Right lung (tissue), 5 donors: ENCODE results near the gene LDLRAD4. TPM values are rescaled to one million over a fixed set of nuclear protein-coding genes. Genes with fewer than 3 reads are reported as not detected.

Experiments
- DNase-seq, 2 donors: peaks; one replicate each; pipeline ENCODE4 v3.0.0-alpha.2; 2013
- polyA plus RNA-seq, 5 donors: library from polyadenylated mRNA; unstranded; fragments of 120-200 nt; gene quantifications; one replicate each; pipeline versions ENCODE4 v1.2.1 to v1.2.3, GENCODE V29; 2013; ENCODE audit warnings: inconsistent platforms in 1 of 5, low replicate concordance in 1 of 5; ENCODE audit not compliant: insufficient read length in 5 of 5, insufficient read depth in 1 of 5

The LDLRAD4 gene
- polyA plus RNA-seq, 5 donors, result 14.2 to 18.6 (median 15.1) TPM

- DNase-seq, result no peak
These were observed 313.2 kb downstream of the LDLRAD4 start for GRCh38 chr18:13531681-13532325.

GRCh38 chr18:13532406-13533075, 314.0 kb downstream of the LDLRAD4 start:
- DNase-seq, result no peak

- no peak for DNase-seq
These were observed 316.1 kb downstream of the LDLRAD4 start for GRCh38 chr18:13534631-13535030.

GRCh38 chr18:13536578-13536977, 318.0 kb downstream of the LDLRAD4 start:
- no peak for DNase-seq

- no peak for DNase-seq
These were observed 318.6 kb downstream of the LDLRAD4 start for GRCh38 chr18:13537022-13537780.

- no peak for DNase-seq
These were observed 320.1 kb downstream of the LDLRAD4 start for GRCh38 chr18:13538630-13539029.

GRCh38 chr18:13539050-13539449, 320.5 kb downstream of the LDLRAD4 start:
- DNase-seq, result no peak

GRCh38 chr18:13539843-13540476, 321.4 kb downstream of the LDLRAD4 start:
- no peak for DNase-seq

- DNase-seq, result no peak
These were observed 322.1 kb downstream of the LDLRAD4 start for GRCh38 chr18:13540477-13541182.

GRCh38 chr18:13541621-13542519, 323.3 kb downstream of the LDLRAD4 start:
- peak; percentile 50 to 73 for DNase-seq

GRCh38 chr18:13542520-13542847, 323.9 kb downstream of the LDLRAD4 start:
- DNase-seq, result no peak

- no peak for DNase-seq
These were observed 324.6 kb downstream of the LDLRAD4 start for GRCh38 chr18:13543144-13543543.

GRCh38 chr18:13543811-13544732, 325.5 kb downstream of the LDLRAD4 start:
- no peak for DNase-seq

- no peak for DNase-seq
These were observed 326.4 kb downstream of the LDLRAD4 start for GRCh38 chr18:13544953-13545352.

GRCh38 chr18:13545514-13545913, 327.0 kb downstream of the LDLRAD4 start:
- DNase-seq, result no peak

GRCh38 chr18:13545955-13546354, 327.4 kb downstream of the LDLRAD4 start:
- no peak for DNase-seq

GRCh38 chr18:13546638-13547037, 328.1 kb downstream of the LDLRAD4 start:
- no peak for DNase-seq

- no peak for DNase-seq
These were observed 328.8 kb downstream of the LDLRAD4 start for GRCh38 chr18:13547347-13547746.

GRCh38 chr18:13548106-13548819, 329.7 kb downstream of the LDLRAD4 start:
- no peak for DNase-seq
